Peyer's patch (tissue), 4 donors: ENCODE data around the gene LAIR1. TPM values are rescaled to one million over a fixed set of nuclear protein-coding genes. Genes with fewer than 3 reads are reported as not detected.
"Not testable (repeated sequence)": the region's sequence is repeated elsewhere in the genome, so short reads cannot be mapped to it uniquely, and the experiment has no call there.

Source experiments
- DNase-seq, 3 donors: peaks; one replicate each; pipeline ENCODE4 v3.0.0-alpha.2; 2017 to 2019
- H3K27ac ChIP-seq, 4 donors: fragments of 200-600 bp; sonication (generic); one replicate each; pipeline ENCODE4 v1.5.1; 2016 to 2019
- H3K27me3 ChIP-seq, 2 donors: fragments of 200-600 bp; sonication (generic); one replicate each; pipeline ENCODE4 v1.5.1; 2019
- H3K36me3 ChIP-seq, 3 donors: fragments of 200-600 bp; sonication (generic); one replicate each; pipeline ENCODE4 v1.5.1; 2016 to 2019
- H3K4me1 ChIP-seq, 4 donors: fragments of 200-600 bp; sonication (generic); one replicate each; pipeline ENCODE4 v1.5.1; 2016 to 2019
- H3K4me3 ChIP-seq, 4 donors: fragments of 200-600 bp; sonication (generic); 1 replicate in 3 of 4; 2 replicates in 1 of 4; pipeline ENCODE4 v1.5.1; 2016 to 2019; ENCODE audit warnings: mild to moderate bottlenecking in 1 of 4
- H3K9me3 ChIP-seq, 4 donors: fragments of 200-600 bp; sonication (generic); one replicate each; pipeline ENCODE4 v1.5.1; 2016 to 2019; ENCODE audit warnings: mild to moderate bottlenecking in 1 of 4
- POLR2A ChIP-seq, 2 donors: fragments of 450-650 bp; IDR thresholded peaks; one replicate each; pipeline ENCODE4 v1.5.1; 2017; ENCODE audit warnings: antibody characterized with exemption in 2 of 2, mild to moderate bottlenecking in 2 of 2, moderate library complexity in 2 of 2
- total RNA-seq, 4 donors: library from RNA; depleted of rRNA; stranded (reverse); fragments of >200 nt; gene quantifications; one replicate each; pipeline ENCODE4 v1.1.0, GENCODE V29; 2016
- TF ChIP-seq, protein P1 (sequence below), 6 experiments: fragments of 450-650 bp in 4 of 6; fragments of 200-600 bp in 2 of 6; sonication (generic) in 1 of 6; IDR thresholded peaks; one replicate each; pipeline ENCODE4 v1.5.1; 2017 to 2019; ENCODE audit warnings: antibody characterized with exemption in 6 of 6, mild to moderate bottlenecking in 3 of 6, moderate library complexity in 1 of 6

The LAIR1 gene
- total RNA-seq, 4 donors from 2014 or later: 2.6 to 51.2 (median 10.0) TPM

DNA sequence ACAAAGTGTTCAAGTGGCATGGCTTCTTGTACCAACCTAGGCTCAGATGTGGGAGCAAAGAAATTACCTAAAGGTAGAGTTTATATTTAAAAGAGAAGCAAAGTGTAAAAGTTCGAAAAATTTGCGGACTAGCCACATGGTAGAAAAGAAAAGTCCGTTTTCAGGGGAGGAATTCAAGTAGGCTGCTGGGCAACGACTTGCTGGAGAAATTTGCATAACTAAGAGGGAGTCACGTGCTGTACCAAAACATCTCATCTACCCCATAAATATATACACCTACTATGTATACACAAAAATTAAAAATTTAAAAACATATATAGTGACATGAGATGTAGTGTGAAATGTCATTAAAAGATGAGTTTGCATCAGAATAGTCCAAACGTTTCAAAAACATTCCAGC is 2.1 kb upstream of the LAIR1 start:
- TF ChIP-seq, protein P1, sequence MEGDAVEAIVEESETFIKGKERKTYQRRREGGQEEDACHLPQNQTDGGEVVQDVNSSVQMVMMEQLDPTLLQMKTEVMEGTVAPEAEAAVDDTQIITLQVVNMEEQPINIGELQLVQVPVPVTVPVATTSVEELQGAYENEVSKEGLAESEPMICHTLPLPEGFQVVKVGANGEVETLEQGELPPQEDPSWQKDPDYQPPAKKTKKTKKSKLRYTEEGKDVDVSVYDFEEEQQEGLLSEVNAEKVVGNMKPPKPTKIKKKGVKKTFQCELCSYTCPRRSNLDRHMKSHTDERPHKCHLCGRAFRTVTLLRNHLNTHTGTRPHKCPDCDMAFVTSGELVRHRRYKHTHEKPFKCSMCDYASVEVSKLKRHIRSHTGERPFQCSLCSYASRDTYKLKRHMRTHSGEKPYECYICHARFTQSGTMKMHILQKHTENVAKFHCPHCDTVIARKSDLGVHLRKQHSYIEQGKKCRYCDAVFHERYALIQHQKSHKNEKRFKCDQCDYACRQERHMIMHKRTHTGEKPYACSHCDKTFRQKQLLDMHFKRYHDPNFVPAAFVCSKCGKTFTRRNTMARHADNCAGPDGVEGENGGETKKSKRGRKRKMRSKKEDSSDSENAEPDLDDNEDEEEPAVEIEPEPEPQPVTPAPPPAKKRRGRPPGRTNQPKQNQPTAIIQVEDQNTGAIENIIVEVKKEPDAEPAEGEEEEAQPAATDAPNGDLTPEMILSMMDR (IDR thresholded peaks at IDR 0.05): no peak
- TF ChIP-seq POLR2A (IDR thresholded peaks at IDR 0.05): no peak
- H3K27ac ChIP-seq: peak overlapping the region in 1 of 4 donors; percentile 2
- no peak for DNase-seq

DNA sequence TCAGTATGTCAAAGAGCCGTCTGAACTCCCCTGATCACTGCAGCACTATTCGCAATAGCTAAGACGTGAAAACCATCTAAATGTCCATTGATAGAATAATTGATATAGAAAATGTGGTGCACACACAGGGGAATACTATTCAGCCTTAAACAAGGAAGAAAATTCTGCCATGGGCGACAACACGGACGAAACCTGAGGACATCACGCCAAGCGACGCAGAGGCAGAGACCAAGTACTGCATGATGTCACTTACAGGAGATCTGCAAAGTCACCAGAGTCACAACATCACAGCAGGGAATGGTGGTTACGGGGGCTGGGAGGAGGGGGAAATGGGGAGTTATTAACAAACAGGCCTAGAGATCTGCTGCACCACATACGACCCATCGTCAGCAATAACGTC is 1.1 kb upstream of the LAIR1 start:
- H3K27me3 ChIP-seq, H3K4me3 ChIP-seq, H3K4me1 ChIP-seq, H3K9me3 ChIP-seq, DNase-seq, H3K36me3 ChIP-seq: not testable (repeated sequence)
- peak overlapping the region in 1 of 4 donors; percentile 74 for H3K27ac ChIP-seq

More for the DNA sequence above, 2.1 kb upstream of the LAIR1 start:
- Histone ChIP-seq H3K4me3 (no peak overlapping the region), H3K27me3 (no peaks in the 10 kb centered on the region), H3K36me3 (no peaks in the 10 kb centered on the region), H3K4me1 (no peaks in the 10 kb centered on the region), H3K9me3 (no peaks in the 10 kb centered on the region)

DNA sequence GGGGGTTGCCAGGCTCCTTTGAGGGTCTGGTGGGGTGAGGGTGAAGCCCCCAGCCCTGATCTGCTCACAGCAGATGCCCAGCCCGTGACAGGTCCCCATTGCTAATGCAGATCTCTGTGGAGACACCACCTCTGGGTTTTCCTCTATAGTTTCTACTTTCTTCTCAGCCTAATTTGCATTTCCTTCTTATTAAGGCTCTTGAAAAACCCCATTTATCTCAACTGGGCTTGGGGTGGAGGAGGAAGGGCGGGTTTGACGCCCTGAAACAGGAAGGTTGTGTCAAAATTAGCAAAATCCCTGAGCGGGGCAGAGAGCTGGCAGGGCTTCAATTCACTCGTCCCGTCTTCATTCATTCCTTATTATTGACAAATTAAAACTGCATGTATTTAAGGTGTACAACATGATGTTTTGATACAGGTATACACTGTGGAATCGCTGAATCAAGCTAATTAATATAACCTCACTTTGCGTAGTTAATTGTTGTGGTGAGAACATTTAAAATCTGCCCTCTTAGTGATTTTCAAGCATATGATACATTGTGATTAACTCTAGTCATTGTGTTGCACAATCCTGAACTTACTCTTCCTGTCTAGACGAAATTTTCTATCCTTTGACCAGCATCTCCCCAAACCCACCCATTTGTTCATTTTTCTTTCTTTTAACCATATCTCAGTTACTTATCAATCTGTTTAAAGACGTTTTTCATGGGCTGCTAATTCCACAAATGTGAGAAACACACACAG is 2.9 kb downstream of the LAIR1 start:
- DNase-seq, H3K9me3 ChIP-seq, H3K36me3 ChIP-seq, H3K4me1 ChIP-seq, H3K27me3 ChIP-seq: not testable (repeated sequence)
- Histone ChIP-seq H3K27ac (peak overlapping the region in 3 of 4 donors; percentile 9 to 79 (median 55)), H3K4me3 (peak overlapping the region in 3 of 4 donors; percentile 12 to 27 (median 14))

DNA sequence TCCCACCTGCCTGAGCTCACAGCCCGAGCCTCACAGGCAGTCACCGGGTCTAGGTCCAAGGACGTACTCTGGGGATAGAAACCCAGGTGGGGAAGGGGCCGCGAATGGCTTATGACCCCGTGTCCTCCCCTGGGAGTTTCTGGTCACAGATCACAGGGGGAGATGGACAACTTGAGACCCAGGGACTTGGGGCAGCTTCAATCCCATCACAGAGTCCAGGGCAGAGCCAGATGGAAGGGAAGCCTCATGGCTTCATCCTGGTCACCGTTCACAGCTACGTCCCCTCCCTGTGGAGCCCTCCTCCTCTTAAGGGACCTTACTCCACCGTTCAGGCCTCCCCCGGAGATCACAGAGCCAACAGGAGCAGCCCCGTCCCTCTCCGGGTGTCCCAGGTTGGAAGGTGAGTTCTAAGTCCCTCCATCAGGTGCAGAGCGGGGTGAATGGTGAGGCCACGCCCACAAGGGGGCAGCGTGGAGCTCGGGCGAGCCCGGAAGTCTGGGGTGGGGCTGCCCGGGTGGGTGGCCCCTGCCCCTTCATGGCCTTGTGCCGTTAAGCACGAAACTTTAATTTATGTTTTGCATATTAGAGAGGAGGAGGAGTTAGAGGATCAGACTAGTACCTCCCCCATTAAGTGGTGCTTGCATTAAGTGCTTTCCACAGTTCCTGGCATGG is 5.4 kb downstream of the LAIR1 start:
- TF ChIP-seq, protein P1 (IDR thresholded peaks at IDR 0.05): peak in 1 of 6 experiments; percentile 42
- not testable (repeated sequence) for H3K27ac ChIP-seq, H3K36me3 ChIP-seq, H3K9me3 ChIP-seq, H3K4me1 ChIP-seq, H3K4me3 ChIP-seq, H3K27me3 ChIP-seq
- DNase-seq: peak in 2 of 3 donors; percentile 55 to 77

DNA sequence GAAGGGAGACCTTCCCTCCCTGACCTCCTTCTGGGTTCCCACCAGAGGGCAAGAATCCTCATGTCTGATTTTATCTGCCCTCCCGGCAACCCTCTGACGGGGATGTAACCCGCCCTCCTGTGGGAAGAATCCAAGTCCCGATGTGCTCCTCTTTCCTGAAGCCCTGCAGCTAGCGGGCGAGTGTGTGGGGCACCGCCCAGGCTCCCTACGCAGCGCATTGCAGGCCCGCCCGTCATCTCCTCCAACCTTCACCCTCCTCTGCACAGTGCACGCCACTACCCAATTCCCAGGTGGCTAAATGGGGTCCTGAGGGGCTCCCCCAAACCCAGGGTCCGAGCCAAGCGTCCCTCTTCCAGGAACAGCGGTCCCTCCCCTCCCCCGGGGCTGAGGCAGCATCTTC is 7.3 kb downstream of the LAIR1 start:
- no peak for DNase-seq
- TF ChIP-seq, protein P1 (IDR thresholded peaks at IDR 0.05): no peak
- TF ChIP-seq POLR2A (IDR thresholded peaks at IDR 0.05): no peak
- Histone ChIP-seq H3K36me3 (no peaks in the 10 kb centered on the region), H3K27ac (no peak overlapping the region), H3K4me3 (no peak overlapping the region), H3K9me3 (no peaks in the 10 kb centered on the region), H3K27me3 (no peaks in the 10 kb centered on the region), H3K4me1 (no peaks in the 10 kb centered on the region)

DNA sequence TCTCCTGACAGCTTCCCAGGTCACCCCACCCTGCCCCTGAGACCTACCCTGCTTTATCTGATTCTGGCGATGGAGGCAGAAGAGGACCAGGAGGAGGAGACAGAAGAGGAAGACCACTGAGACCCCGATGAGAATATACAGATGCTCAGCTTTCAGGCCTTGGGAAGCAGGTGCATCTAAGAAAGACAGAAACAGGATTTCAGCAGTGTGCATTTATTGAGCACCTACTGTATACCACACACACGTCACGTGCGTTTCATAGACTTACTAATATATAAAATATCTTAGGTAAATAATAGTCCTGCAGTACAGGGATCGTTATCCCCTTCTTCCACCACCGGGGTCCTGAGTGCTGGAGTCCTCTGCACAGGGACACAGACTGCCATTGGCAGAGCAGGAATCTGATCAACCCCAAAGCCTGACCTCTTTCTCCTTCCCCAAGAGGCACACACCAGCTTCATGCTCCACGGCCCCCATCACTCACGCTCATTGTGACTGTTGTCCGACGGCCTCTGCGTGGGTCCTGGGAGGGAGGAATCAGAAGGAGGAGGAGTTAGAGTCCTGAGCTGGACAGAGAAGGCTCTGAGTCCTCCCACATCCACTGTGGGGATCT is 8.2 kb downstream of the LAIR1 start:
- no peak for DNase-seq
- no peak overlapping the region for H3K4me3 ChIP-seq
- TF ChIP-seq, protein P1 (IDR thresholded peaks at IDR 0.05): no peak
- no peak for TF ChIP-seq POLR2A (IDR thresholded peaks at IDR 0.05)
- H3K9me3 ChIP-seq: no peaks in the 10 kb centered on the region
- no peaks in the 10 kb centered on the region for H3K36me3 ChIP-seq
- no peaks in the 10 kb centered on the region for H3K27me3 ChIP-seq
- H3K4me1 ChIP-seq: no peaks in the 10 kb centered on the region
- no peak overlapping the region for H3K27ac ChIP-seq
